Stimulated activated CD4-positive, alpha-beta T cell treated with anti-CD3 and anti-CD28 coated beads, Interleukin-4, amount 100 ng/mL, for 24 hours (primary cell): ENCODE results near the gene RPL18.

ENCODE experiments used
- DNase-seq: peaks from one replicate; pipeline ENCODE4 v3.0.0-alpha.2; 2020

The RPL18 gene

DNA sequence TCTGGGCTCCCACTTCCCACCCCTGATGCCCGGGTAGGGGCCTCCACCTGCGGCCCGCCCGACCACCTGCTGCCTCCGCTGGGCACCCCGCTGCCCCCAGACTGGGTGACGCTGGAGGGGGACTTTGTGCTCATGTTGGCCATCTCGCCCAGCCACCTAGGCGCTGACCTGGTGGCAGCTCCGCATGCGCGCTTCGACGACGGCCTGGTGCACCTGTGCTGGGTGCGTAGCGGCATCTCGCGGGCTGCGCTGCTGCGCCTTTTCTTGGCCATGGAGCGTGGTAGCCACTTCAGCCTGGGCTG is 10.3 kb upstream of the RPL18 start:
- no peak for DNase-seq

DNA sequence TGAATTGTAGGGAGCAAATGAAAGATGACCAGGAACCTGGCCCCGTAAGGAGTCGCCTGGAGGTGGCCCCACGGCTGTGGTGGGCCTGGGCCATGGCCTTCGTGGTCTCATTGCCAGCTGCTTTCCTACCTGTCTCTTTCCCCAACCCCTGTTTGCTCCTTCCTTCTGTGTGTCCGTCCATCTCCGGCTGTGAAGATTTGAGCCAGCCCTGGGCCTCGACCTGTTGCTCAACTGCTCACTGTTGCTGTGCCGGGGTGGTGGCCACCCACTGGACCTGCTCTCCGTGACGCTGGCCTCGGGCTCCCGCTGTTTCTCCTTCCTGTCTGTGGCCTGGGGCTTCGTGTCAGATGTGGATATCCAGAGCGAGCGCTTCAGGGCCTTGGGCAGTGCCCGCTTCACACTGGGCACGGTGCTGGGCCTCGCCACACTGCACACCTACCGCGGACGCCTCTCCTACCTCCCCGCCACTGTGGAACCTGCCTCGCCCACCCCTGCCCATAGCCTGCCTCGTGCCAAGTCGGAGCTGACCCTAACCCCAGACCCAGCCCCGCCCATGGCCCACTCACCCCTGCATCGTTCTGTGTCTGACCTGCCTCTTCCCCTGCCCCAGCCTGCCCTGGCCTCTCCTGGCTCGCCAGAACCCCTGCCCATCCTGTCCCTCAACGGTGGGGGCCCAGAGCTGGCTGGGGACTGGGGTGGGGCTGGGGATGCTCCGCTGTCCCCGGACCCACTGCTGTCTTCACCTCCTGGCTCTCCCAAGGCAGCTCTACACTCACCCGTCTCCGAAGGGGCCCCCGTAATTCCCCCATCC is 9.7 kb upstream of the RPL18 start:
- DNase-seq = peak; percentile 3

DNA sequence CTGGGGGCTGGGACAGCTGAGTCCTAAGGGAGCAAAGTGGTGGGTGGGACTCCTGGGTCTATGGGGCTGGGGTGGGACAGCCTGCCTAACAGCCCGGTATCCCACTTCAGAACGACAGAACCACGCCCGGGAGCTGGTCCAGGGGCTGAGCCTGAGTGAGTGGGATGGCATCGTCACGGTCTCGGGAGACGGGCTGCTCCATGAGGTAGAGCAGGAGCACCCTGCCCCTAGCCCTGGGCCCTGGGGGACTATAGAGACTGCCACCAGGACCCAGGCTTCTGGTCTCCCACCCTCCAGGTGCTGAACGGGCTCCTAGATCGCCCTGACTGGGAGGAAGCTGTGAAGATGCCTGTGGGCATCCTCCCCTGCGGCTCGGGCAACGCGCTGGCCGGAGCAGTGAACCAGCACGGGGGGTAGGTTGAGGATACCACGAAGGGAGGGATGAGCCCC is 8.9 kb upstream of the RPL18 start:
- no peak for DNase-seq

DNA sequence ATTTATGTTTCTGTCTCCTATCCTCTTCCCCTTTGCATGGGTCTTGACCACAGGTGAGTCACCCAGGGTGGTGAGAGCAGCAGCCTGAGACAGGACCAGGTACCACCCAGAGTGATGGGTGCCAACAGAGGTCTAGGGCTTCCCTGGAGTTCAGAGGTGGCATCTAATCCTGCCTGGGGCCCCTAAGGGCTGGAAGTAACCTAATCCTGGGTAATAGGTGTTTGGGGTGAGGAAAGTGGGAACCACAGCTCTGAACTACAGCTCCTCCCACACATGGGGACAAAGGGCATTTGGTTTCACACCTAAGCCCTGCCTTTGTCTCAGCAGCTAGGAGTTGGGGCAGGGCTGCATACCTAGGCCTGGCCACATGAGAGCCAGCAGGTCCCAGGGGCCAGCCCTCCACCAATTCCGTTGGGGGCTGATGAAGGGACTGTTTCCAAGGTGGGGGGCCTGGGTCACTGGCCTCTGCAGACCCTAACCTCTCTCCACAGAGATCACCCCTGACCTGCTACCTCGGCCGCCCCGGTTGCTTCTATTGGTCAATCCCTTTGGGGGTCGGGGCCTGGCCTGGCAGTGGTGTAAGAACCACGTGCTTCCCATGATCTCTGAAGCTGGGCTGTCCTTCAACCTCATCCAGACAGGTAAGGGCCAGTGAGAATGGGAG is 8.4 kb upstream of the RPL18 start:
- peak; percentile 33 for DNase-seq

DNA sequence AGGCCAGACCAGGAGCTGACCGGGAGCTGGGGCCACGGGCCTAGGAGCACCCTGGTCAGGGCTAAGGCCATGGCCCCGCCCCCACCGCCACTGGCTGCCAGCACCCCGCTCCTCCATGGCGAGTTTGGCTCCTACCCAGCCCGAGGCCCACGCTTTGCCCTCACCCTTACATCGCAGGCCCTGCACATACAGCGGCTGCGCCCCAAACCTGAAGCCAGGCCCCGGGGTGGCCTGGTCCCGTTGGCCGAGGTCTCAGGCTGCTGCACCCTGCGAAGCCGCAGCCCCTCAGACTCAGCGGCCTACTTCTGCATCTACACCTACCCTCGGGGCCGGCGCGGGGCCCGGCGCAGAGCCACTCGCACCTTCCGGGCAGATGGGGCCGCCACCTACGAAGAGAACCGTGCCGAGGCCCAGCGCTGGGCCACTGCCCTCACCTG is 6.9 kb upstream of the RPL18 start:
- DNase-seq = no peak

DNA sequence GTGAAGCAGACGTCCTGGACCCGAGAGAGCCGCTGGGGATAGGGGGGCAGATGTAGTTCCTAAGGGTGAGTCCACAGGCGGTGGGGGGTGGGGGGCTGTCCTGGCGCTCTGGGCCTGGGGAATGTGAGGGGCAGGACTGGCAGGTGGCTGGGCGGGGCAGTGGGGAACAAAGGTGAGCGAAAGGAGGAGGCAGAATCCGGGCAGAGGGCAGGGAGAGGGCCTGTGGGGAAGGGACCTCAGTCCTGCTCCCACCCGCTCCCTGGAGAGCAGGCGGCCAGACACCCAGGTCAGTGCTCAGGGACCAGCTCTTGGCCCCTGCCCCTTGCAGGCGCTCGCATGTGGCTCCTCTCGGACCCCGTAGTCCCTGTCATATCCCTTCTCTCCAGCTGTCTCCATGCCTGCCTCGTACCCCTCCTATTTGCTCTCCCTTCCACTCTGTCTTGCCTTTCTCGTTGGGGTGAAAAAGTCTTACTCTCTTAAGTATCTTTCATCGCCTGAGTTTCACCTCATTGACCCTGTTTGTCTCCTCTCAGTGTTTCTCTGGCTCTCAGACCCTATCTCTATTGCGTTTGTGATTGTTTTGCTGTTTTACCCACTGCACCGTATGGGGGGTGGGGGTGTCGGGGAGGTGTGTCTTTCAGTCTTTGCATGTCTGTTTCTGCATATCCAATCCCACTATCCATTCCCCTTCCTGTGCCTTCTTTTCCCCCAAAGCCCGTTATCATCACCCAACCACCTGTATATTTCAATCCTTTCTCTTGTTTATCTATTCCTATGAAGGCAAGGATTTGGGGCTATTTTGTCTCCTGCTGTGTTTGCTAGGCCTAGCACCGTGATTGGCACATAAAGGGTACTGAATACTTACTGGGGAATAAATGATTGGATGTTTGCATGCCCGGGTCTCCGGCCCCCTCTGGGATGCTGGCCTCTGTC is 6.1 kb upstream of the RPL18 start:
- DNase-seq = peak; percentile 7

DNA sequence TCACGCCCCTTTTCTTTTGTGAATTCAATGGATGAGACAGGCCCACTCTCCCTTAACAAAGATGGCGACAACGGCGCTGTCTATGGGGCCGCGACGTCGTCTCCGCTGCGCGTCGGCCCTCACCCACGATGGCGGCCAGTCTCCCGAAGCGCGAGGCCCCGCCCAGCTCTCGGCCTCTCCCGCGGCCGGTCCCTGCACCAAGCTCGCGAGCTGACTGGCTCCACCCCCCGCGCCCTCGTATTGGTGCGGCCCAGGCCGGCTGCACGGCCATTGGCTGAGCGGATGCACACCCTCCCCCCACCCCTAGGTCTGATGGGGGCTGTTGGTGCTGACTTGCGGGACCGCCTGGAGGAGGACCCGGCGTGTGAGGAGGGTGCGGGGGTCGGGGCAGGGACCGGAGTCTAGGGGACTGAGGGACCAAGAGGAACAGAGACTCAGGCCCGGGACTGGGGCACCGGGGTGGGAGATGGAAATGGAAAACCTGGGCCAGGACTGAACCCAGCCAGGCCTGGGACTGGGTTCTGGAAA is 5.2 kb upstream of the RPL18 start:
- DNase-seq = peak; percentile 98

DNA sequence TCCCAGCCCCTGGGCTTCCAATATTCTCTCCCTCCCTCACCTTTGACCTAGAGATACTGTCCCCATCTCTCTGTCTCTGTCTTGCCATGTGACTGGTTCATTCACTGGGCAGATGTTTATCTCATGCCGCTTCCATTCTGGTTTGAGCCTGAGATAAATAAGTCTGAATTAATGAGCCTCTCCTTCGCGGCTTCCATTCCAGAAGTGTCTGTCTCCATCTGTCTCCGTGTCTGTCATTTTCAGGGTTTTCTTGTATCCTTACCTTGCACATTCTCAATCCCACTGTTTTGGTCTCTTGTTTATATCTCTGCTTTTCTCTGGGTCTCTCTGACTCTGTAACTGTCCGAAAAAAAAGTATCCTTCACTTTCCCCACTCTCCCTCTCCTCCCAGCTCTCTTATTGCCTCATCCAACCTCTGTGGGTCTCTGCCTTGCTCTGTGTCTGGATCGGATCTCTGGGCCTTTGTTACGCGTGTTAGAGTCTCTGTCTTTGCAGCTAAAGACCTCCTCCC is 4.6 kb upstream of the RPL18 start:
- DNase-seq = no peak

DNA sequence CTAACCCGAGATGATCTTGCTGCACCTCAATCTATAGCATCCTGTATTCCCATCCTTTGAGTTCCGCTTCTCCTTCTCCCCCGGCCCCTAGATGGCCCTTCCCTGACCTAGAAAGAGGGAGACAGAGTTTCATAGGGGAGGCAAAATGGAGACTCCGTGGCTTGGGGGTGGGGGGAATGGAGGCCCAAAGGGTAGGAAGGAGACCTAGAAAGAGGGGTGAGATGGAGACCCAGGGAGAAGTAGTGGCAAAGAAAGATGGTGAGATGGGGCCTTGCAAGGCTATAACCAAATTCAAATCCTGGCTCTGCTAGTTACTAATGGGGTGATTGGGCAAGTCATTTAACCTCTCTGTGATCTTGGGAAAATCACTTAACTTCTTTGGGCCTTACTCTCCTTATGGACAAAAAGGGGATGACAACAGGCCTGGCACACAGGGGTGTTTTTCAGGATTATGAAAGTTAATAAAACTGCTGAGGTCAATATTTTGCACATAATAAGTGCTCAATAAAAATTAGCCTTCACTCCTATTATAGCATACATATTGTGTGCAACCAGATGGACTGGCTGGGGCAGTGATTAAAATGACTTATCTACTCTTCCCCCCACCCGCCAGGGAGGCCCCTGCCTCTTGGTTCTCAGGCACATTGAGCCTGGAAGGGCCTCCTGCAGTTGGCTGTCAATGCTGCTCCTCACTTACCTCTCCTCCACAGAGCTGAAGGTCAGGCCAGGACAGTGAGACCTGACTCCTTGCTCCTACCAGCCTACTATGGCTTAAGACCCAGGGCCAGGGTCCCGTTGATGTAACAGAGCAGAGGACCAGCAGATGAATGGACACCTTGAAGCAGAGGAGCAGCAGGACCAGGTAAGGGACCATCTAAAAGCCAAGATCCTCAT is 961 bp upstream of the RPL18 start:
- DNase-seq = no peak

DNA sequence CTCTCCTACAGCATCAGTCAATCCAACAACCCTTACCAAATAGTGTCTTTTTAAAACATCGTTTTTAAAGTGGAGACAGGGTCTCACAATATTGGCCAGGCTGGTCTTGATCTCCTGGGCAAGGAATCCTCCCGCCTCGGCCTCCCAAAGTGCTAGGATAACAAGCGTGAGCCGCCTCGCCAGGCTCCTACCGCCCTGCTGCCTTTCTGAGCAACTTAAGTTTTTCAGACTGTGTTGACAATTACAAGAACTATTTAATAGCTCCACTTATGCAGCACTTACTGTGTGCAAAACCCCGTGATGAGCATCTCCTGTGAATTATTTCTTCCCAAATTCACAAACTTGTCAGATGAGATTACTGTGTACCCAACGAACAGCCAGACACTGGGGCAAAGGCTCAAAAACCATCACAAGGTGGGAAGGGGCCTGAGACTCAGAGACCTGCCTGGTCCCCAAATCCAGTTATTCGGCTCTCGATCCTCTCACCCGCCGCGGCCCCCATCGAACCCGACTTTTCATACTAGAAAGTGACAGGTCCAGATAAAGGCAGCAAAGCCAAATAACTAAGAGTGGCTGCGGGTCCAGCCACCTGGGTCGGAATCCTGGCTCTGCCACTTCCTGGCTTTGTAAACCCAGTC is 581 bp downstream of the RPL18 start:
- no peak for DNase-seq

DNA sequence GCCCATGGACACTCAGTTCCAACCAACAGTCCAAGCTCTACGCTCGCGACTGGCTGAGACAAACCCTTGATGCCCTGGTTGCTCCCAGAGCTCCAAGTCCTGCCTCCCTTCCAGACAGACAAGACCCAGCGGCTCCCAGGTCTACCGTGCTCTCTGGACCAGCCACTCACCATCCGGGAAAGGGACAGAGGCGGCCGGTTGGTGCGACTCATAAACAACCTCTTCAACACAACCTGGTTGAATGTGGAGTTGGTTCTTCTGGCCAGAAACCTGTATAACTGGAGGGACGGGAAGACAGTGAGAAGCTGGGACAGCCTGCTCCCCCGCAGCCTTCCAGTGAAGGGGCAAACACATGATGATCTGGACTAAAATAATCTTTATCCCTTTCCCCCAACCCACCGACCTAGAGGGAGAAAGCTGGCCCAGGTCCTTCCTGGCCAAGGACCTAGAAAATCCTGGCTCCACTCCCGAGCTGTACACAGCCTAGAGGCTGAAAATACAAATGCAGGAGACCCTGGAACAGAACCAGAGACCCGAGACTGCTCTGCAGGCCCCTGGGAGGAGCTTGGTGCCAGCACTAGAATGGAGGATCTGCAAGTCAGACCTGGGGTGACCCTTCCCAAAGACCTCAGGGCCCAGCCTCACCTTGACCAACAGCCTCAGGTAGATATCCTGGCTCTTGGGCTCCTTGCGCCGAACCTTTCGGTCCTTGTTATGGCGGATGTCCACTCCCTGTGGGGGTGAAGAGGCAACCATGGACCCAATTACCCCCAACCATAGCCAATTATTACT is 1.6 kb downstream of the RPL18 start:
- no peak for DNase-seq

DNA sequence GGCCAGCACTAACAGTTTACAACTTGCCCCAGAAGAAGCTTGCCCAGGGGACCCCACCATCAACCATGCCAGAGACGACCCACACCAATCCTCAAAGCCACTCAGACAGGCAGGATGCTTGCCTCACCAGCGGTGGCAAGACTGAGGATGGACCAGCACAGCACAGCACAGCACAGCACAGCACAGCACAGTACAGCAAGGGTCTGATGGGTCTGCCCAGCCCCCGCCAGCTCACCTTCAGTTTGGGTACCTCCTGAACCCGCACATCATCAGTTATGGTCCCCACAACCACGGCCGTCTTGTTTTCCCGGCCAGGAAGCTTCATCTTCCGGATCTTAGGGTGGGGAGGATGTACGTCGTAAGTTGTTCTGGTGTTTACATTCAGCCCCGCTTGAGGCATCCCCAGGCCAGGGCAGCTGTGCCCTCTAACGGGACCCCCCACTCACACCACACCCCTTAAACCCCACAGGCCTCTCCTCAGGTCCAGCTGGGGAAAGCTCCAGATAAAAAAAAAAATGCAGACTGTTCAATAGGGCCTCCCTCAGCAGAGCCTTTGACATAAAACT is 2.4 kb downstream of the RPL18 start:
- no peak for DNase-seq

DNA sequence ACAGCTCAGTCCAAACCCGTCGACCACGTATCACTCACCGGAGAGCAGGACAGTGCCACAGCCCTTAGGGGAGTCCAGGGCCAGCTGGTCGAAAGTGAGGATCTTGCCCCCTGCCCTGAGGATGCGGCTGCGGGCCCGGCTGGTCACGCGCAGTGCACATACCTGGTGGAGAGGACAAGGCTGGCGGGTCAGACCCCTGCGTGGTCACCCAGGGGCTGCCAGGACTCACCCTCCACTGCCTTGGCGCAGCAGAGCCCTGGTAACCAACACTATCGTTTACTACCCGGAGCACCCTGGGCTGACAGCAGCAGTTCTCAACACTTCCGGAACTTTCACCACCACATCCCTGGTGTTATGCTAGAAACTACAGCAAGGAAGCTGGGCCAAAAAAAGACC is 2.9 kb downstream of the RPL18 start:
- DNase-seq = no peak

DNA sequence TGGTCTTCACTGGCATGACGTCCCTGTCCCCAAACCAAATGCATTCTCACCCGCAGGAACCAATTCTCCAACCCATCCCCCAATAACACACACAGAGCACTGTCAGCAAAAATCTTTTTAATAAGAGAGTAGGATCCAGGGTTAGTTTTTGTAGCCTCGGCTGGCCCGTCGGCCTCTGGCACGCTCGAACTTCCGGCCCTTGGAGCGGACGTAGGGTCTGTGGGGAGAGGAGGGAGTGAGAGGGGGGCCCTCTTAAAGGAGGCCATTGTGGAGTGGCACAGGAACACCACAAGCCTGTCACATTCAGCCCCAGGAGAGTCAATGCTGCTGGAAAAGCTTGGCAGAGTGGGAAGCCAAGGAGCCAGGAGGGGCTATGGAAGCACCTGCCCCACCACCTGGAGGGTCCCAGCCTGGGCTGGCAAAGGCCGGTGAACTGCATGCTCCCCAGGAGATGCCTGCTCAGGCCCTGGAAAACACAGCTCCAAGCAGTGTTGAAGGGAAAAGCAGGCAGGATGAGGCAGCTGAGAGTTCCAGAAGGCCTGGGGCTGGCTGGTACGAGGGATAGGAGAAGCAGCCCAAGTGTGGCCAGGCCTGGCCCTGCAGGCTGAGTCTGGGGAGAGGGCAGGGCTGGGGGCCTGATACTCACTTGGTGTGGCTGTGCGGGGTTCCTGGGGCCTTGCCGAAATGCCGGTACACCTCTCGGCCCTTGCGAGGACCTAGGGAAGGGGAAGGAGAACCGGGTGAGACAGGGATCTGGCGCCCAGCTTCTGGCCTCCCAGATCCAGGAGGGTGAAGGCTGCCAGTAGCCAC is 3.5 kb downstream of the RPL18 start:
- DNase-seq = no peak

DNA sequence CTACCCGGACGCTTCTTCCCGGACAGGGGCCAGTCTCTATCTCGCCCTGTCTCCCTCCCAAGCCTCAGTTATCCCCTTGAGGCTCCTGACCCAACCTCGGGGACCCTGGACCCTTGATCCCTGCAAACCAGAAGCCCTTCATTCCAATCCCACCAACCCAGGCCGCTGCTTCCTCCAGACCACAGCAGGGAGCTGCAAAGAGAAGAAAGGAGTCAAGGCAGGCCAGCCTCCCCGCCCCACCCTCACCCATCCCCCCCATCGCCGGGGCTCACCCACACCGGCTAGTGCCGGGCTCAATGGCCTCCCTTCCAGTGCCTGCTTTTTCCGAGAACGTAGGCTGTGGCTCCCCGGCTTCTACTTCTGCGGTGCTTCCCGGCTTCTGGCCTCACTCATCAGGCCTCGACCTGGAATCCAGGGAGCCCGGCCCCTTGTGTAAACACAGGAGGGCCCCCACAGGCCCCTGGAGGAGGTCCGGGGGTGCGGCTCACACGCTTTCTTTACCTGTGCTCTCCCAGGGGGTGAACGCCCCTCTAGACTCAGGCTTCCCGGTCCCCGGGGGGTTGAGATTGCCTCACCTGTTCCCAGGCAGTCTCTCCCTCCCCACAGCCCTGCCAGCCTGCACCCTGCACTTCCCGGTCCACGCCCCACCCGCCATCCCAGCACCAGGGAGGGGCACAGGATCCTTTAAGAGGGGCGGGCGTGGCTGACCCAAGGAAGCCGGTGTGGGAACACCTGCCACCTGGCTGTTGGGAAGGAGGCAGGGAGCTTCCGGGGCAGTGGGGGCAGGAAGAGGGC is 4.3 kb downstream of the RPL18 start, which contains the start of gene FAM83E:
Gene FAM83E (minus strand): TSS at position 641 of the 795 bp plus-strand sequence. CDS start 1,704 bp downstream, outside the sequence.
- DNase-seq = no peak

DNA sequence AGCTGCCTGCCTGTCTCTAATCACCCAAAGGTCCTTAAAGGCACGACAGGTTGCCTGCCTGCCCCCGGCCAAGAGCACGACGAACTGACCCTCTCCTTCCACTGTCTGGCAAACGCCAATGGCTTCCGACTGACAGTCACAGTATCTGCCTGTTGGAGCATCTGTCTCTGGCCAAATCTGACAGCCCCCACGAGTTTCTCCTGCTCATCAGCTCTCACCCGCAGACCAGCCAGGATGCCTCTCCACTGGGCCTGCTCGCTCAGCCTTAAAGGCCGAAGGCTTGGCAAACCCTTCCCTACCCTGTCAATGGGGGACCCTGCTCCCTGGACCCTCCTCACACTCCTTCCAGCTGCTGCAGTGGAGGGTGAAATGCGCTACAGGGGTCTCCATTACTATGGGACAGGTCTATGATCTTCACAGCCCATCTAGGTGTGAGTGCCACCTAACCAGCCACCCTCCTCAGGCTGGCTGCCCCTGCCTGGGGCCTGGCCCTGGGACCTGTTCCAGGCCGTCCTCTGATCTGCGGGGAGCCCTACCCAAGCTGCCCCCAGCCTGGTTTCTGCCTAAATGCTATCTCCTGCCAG is 5.0 kb downstream of the RPL18 start:
- no peak for DNase-seq

DNA sequence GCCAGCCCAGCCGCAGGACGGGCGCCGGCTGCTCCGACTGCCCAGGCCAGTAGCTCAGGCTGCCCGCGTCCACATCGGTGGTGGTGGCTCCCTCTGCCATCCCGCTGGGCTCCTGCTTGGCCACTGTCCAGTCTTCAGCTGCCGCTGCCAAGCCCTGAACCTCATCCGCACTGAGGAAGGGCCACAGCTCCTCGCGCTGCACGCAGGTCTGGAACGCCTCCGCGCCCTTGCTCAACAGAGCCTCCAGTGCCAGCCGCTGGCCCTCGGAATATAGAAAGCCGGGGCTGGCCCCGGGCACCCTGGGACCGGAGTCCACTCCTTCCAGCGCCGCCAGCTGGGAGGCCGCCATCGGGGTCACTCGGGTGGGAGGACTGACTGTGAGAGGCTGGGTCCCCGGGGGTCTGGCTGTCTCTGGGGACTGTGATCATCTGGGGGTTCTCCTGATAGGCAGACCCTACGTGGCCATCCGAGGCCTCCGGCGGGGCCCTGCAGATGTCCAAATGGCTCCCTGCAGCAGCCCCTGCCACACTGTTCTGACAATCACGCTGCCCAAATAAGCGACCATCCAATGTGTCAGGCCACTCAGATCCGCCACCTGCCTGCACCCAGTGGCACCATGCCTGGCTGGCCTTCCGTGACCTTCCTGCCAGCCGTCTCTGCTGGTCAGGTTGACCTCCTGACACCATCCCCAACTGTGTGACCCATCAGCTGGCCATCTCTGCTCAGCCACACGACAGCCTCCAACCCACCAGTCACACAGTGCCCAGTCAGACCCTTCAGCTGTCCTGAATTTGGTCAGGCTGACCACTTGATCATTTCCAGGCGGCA is 5.7 kb downstream of the RPL18 start:
- DNase-seq = no peak
